Activated naive CD4-positive, alpha-beta T cell treated with anti-CD3 and anti-CD28 coated beads, Interleukin-2, amount 10 ng/mL, durations not matched to agents 7 days and 5 days (primary cell): ENCODE results near the gene ACOT7.

ENCODE experiments used
- CTCF ChIA-PET: fragments of 350-600 bp; sonication (Branson Sonifier 250); formaldehyde crosslinking; loops from one replicate; lab custom pipeline; 2021; ENCODE audit warnings: antibody characterized with exemption; lab: Charles Lee
- DNase-seq: peaks from one replicate; pipeline ENCODE4 v3.0.0-alpha.2; 2020
- H3K27ac Mint-ChIP-seq: one replicate; pipeline ENCODE4 v1.8.0; 2021; ENCODE audit warnings: mild to moderate bottlenecking, moderate library complexity, mixed read lengths
- H3K27me3 Mint-ChIP-seq: one replicate; pipeline ENCODE4 v1.8.0; 2021; ENCODE audit warnings: mild to moderate bottlenecking, mixed read lengths
- H3K36me3 Mint-ChIP-seq: one replicate; pipeline ENCODE4 v1.8.0; 2021; ENCODE audit warnings: mixed read lengths
- H3K4me1 Mint-ChIP-seq: one replicate; pipeline ENCODE4 v1.8.0; 2021; ENCODE audit warnings: mixed read lengths
- H3K4me3 Mint-ChIP-seq: one replicate; pipeline ENCODE4 v1.8.0; 2021; ENCODE audit warnings: mild to moderate bottlenecking, moderate library complexity, mixed read lengths
- H3K9me3 Mint-ChIP-seq: one replicate; pipeline ENCODE4 v1.8.0; 2021; ENCODE audit warnings: mixed read lengths

Gene ACOT7

DNA sequence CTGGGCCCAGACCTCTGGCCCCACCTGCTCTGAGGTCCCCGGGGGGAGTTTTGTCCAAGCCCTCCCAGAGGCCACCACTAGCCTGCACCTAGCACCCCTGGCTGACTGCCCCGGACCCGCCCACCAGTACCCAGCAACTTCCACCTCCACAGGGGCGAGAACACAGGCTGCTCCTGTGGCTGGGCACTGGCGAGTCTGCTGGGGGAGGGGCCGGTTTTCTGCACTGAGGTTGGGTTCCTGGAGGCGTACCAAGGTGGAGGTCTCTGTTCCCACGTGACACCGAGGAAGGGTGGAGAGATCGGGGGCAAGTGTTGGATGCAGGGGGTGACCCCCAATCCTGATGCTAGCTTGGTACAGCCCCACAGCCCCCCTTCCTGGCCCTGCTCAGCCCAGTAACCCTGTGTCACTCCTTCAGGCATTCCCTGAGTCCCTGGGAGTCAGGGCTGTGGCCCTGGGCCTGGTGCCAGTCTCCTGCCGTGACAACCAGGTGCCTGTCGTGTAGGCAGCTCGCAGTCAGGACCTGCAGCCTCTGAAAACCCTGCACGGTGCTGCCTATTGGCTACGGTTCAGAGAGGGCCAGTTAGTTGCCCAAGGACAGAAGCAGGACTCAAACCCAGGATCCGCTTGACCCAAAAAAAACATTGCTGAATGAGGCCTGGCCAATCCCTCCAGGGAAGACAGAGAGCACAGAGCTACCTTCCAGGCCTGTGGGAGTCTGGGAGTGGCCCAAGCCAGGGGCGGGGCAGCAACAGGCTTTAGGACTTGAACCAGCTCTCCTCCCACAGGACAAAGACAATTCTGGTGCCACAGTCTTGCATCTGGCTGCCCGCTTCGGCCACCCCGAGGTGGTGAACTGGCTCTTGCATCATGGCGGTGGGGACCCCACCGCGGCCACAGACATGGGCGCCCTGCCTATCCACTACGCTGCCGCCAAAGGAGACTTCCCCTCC lies 34.1 kb upstream of the ACOT7 start:
- Mint-ChIP-seq H3K4me3 (no peak overlapping the region), H3K27ac (no peak overlapping the region), H3K9me3 (no peaks in the 10 kb centered on the region), H3K4me1 (peaks cover 9% of the 10 kb centered on the region), H3K27me3 (peaks cover 94% of the 10 kb centered on the region), H3K36me3 (no peaks in the 10 kb centered on the region)
- no peak for DNase-seq
- CTCF ChIA-PET: interaction anchor here (1.0 to 2.6 kb wide), 2 partner anchors 10 to 11 kb away, joined by 3 to 26 read pairs; no protein-coding TSS in a partner anchor

DNA sequence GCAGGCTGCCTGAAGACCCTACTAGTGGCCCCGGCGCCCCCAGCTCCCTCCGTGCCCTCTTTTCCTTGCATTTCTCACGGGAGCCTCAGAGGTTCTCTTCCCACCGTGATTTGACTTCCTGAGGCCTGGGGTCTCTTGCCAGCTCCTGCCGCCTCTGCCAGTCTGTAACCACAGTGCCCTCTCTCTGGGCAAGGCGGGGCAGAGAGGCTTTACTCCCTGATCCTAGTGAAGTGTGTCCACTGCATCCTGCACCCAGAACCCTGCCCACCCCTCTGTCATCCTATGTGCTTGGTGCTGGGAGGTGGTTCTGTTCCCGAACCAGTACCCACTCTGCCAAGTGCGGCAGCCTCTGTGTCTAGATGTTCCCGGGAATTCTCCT lies 33.4 kb upstream of the ACOT7 start:
- CTCF ChIA-PET: interaction anchor here (1.1 to 2.6 kb wide), 2 partner anchors 9 to 12 kb away, joined by 3 to 26 read pairs; no protein-coding TSS in a partner anchor

DNA sequence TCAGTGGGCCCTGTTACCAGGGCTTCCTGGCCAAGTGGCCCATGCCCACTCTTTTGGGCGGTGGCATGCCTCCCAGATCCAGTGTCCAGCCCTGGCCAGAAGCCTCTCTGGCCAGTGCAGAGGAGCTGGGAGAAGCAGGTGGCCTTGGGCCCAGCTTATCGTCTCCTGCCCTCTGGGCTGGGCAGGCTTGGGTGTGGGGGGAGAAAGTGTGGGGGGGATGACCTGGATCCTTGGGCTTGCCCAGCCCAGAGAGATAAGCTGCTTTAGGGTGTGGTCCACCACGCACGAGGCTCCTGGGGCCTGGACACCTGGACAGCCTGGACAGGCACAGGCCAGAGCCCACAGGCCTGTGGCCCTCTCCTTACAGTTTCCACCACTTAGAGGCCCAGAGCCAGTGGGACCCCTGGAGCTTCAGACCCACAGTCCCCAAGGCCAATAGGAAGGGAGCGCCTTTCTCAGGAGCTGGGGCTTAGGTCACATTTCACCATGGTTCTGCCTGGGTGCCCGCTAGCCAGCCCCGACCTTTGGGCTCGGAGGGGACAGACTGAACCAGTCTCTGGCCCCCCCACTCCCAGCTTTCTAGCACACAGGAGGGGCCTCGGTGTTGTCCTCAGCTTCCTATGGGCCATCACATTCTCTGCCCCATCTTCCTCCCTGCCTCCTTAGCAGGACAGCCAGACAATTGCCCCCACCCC lies 32.9 kb upstream of the ACOT7 start:
- CTCF ChIA-PET: interaction anchor here (1.1 to 2.6 kb wide), 3 partner anchors 9 to 179 kb away, joined by 3 to 26 read pairs (median 4); no protein-coding TSS in a partner anchor
- Mint-ChIP-seq H3K27ac (no peak overlapping the region), H3K4me1 (peaks cover 14% of the 10 kb centered on the region), H3K4me3 (no peak overlapping the region), H3K27me3 (peaks cover 97% of the 10 kb centered on the region), H3K36me3 (no peaks in the 10 kb centered on the region), H3K9me3 (no peaks in the 10 kb centered on the region)
- no peak for DNase-seq

More for the DNA sequence above, 33.4 kb upstream of the ACOT7 start:
- no peak overlapping the region for H3K4me3 Mint-ChIP-seq
- no peaks in the 10 kb centered on the region for H3K9me3 Mint-ChIP-seq
- peaks cover 95% of the 10 kb centered on the region for H3K27me3 Mint-ChIP-seq
- DNase-seq: no peak
- no peaks in the 10 kb centered on the region for H3K36me3 Mint-ChIP-seq
- H3K4me1 Mint-ChIP-seq: peaks cover 9% of the 10 kb centered on the region
- H3K27ac Mint-ChIP-seq: no peak overlapping the region

DNA sequence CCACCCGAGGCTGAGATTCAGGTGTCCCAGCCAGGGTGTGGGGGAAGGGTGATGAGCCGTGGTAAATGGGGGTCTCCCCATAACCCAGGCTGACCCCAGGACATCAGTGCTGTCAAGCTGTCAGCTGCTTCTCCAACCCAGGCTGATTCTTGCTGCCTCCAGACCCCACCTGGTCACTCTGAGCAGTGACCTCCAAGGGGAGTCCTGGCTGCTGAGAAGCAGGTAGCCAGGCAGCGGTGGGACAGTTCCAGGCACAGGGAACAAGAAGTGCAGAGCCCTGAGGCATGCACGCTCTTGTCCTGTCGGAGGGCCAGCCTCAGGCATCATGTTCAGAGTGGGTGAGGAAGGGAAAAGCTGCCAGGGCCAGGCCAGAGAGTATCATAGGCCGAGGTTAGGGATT lies 32.1 kb upstream of the ACOT7 start:
- CTCF ChIA-PET: interaction anchor here (1.1 to 2.6 kb wide), 3 partner anchors 10 to 179 kb away, joined by 3 to 26 read pairs (median 4); no protein-coding TSS in a partner anchor
- DNase-seq: no peak
- Mint-ChIP-seq H3K36me3 (no peaks in the 10 kb centered on the region), H3K4me1 (peaks cover 22% of the 10 kb centered on the region), H3K27ac (no peak overlapping the region), H3K9me3 (no peaks in the 10 kb centered on the region), H3K4me3 (no peak overlapping the region), H3K27me3 (peaks cover 97% of the 10 kb centered on the region)

DNA sequence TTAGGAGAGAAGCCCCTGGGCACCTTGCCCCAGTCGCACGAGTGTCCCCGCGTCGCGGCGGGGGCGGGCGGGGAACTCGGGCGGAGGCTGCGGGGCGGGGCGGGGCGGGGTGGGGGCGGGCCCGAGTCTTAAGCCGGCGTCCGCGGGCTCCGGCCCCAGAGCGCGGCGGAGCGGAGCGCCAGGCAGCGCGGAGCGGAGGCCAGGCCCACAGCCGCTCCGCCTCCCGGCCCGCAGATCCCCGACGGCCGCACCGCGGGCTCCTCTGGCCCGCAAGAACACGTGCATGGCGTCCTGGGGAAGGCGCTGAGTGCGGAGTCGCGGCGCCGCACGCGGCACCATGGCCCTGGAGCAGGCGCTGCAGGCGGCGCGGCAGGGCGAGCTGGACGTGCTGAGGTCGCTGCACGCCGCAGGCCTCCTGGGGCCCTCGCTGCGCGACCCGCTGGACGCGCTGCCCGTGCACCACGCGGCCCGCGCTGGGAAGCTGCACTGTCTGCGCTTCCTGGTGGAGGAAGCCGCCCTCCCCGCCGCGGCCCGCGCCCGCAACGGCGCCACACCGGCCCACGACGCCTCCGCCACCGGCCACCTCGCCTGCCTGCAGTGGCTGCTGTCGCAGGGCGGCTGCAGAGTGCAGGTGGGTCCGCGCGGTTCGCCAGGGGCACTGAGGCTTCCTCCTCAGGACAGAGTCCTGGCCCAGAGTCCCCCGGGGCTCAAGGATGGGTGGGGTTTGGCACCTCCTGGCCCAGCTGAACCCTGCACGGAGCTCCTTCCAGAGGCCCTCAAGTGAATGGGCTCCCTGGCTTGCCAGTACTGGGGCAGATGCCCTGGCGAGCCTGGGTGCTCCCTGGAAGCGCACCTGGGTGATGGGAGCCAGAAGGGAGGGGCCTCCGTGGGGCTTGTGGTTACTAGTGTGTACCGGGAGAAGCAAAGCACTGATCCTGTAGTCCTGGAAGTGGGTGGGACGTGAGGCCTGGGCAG lies 31.3 kb upstream of the ACOT7 start, which contains the start of gene ESPN:
Gene ESPN (plus strand): TSS at position 158 of the 975 bp plus-strand sequence. CDS start 180 bp downstream, at position 338.
- Mint-ChIP-seq H3K27me3 (peaks cover 97% of the 10 kb centered on the region), H3K4me3 (peak within 1 kb of the TSS; percentile 41), H3K9me3 (no peaks in the 10 kb centered on the region), H3K27ac (no peak within 1 kb of the TSS), H3K4me1 (peaks cover 22% of the 10 kb centered on the region), H3K36me3 (no peaks in the 10 kb centered on the region)
- DNase-seq: no peak
- CTCF ChIA-PET: interaction anchor here (1.2 to 2.6 kb wide), 2 partner anchors 14 to 178 kb away, joined by 4 to 26 read pairs; no protein-coding TSS in a partner anchor

DNA sequence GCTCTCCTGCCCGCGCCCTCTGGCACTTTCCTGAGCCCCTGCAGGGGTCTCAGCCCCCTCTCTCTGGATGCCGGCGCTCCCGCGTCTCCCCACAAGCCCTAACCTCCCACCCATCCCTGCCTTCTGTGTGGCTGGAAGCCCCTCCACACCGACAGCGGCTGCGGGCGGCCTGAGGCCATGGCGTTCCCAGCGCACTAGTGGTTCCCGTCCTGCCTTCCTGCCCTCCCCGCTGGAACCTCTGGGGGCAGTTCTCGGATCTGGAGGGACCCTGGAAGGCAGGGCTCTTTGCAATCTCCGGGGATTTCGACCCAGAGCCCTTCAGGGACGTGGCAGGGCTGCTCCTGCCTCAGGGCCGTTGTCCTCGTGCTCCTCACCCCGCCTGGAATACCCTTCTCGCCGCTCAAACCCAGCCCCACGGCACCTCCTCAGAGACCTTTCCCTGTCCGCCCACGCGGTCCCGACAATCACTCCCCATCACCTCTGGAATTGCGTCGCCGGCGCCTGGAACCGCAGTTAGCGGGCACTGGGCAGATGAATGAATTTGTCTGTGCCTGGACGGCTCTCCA lies 30.5 kb upstream of the ACOT7 start:
- peak overlapping the region; percentile 41 for H3K4me3 Mint-ChIP-seq
- DNase-seq: no peak
- peaks cover 97% of the 10 kb centered on the region for H3K27me3 Mint-ChIP-seq
- H3K4me1 Mint-ChIP-seq: peaks cover 24% of the 10 kb centered on the region
- H3K9me3 Mint-ChIP-seq: no peaks in the 10 kb centered on the region
- H3K36me3 Mint-ChIP-seq: no peaks in the 10 kb centered on the region
- no peak overlapping the region for H3K27ac Mint-ChIP-seq
- CTCF ChIA-PET: interaction anchor here (0.7 to 5.6 kb wide), 11 partner anchors 9 to 177 kb away, joined by 3 to 78 read pairs (median 7); no protein-coding TSS in a partner anchor

DNA sequence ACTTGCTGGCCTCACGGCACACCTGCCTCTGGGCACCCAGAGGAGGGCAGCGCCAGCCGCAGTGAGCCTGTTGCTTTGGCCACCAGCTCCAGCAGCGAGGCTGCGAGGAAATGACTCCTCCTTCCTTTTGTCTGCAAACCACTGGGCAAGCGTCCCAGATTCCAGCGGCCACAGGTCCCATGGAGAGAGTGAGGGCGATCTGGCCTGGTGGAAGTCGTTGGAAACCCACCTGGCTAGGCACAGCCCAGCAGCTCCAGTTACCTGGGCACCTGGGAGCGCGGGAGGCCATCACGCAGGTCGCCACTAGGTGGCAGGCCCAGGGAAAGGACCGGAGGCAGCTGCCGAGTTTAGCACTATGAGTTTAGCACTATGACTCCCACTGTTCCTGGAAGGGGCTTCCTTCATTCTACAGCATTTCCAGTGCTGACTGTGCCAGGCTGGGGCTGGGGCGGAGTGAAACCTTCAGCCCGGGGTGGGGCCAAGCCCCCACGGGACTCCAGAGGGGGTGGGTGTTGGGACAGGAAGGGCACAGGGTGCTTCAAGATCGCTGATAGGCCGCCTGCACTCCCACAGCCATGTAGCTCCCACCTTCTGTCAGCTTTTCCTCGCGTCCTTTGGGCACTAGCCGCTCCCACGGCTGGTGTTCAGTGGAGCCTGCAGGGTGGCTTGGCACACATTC lies 29.9 kb upstream of the ACOT7 start:
- Mint-ChIP-seq H3K4me3 (no peak overlapping the region), H3K27ac (no peak overlapping the region), H3K4me1 (peaks cover 24% of the 10 kb centered on the region), H3K36me3 (no peaks in the 10 kb centered on the region), H3K9me3 (no peaks in the 10 kb centered on the region), H3K27me3 (peaks cover 97% of the 10 kb centered on the region)
- DNase-seq: peak; percentile 81
- CTCF ChIA-PET: interaction anchor here (0.7 to 5.6 kb wide), 20 partner anchors 9 to 223 kb away, joined by 3 to 78 read pairs (median 3); partner anchors contain the start of gene ACOT7

DNA sequence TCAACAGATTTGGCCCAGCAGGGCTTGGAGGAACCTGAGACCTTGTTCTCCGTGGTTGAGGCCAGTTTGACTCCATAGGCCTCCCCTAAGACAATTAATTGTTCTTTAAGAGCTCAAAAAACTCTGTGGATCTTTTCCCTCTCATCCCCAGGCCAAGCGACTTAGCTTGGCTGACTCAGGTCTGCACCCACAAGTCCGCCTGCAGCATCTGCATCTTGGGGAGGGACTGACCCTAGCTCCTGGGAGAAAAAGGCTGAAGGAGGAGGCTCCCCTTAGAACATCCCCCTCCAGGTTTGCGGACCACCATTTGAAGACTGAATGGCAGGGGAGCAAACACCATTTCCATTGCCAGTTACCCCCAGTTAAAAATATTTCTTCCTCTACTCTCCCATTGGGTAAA lies 27.7 kb upstream of the ACOT7 start:
- H3K4me3 Mint-ChIP-seq: no peak overlapping the region
- H3K36me3 Mint-ChIP-seq: no peaks in the 10 kb centered on the region
- peaks cover 97% of the 10 kb centered on the region for H3K27me3 Mint-ChIP-seq
- H3K4me1 Mint-ChIP-seq: peaks cover 24% of the 10 kb centered on the region
- no peaks in the 10 kb centered on the region for H3K9me3 Mint-ChIP-seq
- no peak for DNase-seq
- H3K27ac Mint-ChIP-seq: no peak overlapping the region
- CTCF ChIA-PET: interaction anchor here (1.2 to 5.6 kb wide), 8 partner anchors 9 to 179 kb away, joined by 3 to 78 read pairs (median 12); no protein-coding TSS in a partner anchor

DNA sequence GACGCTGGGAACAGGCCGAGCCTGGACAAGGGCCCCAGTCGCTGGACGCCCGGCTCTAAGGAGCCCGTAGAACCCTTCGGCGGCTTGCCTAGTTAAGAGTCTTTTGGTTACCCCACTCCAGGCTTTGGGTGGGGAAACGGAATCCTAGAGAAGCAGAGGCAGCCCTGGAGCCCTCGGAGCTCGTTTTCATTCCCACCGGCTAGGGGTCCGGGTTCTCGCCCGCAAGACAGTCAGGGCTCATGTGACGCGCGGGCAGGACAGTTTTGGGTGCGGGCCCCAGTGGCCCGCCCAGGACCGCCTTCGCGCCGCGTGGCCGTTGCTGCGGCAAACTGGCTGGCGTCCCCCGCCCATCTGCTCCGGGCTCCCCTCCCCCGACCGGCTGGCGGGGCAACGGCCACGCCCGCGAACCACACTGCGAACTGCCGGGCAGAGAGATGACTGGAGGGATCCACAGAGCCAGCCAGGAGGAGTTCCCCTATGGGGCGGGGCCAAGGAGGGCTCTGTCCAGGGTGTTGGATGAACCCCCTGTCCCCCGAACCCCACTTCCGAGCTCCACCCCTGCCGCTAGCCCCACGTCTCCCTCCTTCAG lies 27.0 kb upstream of the ACOT7 start:
- H3K4me3 Mint-ChIP-seq: no peak overlapping the region
- H3K9me3 Mint-ChIP-seq: no peaks in the 10 kb centered on the region
- H3K27ac Mint-ChIP-seq: no peak overlapping the region
- CTCF ChIA-PET: interaction anchor here (1.2 to 5.6 kb wide), 6 partner anchors 10 to 173 kb away, joined by 3 to 78 read pairs (median 6); no protein-coding TSS in a partner anchor
- H3K4me1 Mint-ChIP-seq: peaks cover 26% of the 10 kb centered on the region
- H3K27me3 Mint-ChIP-seq: peaks cover 97% of the 10 kb centered on the region
- H3K36me3 Mint-ChIP-seq: no peaks in the 10 kb centered on the region
- peak; percentile 41 for DNase-seq

DNA sequence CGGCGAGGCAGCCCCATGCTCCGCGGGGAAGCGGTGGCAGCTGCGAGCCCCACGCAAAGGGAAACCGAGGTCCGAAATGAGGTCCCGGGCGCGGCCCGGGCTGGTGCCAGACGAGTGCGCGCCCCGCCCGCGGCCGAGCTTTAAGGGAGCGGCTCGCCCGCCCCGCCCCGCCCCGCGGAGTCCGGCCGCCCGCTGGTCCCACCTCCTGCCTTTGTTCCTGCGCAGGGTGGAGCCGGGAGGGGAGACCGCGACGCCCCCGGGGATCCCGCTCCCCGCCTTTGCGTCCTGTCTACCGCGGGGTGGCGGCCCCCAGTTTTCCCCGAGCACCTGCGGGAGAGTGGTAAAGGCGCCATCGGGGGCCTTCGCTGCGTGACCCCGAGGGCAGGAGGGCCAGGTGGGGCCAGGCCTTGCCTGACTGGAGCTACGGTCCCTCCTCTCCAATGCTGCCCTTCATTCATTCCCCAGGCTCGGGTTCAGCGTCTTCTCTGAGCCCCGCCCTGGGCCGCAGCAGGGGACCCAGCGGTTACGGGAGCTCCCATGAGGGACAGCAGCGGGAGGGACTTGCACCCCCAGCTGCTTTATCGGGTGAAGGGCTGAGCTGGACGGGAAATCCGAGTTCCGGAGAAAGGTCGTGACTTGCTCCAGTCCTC lies 26.4 kb upstream of the ACOT7 start, which contains the start of gene HES2:
Gene HES2 (minus strand): TSS at position 116 of the 650 bp plus-strand sequence. CDS start 99 bp downstream, at position 17.
- peak; percentile 42 for DNase-seq
- H3K27ac Mint-ChIP-seq: no peak within 1 kb of the TSS
- H3K36me3 Mint-ChIP-seq: no peaks in the 10 kb centered on the region
- CTCF ChIA-PET: interaction anchor here (0.8 to 5.6 kb wide), 8 partner anchors 9 to 172 kb away, joined by 3 to 78 read pairs (median 4); no protein-coding TSS in a partner anchor
- H3K27me3 Mint-ChIP-seq: peaks cover 97% of the 10 kb centered on the region
- H3K4me3 Mint-ChIP-seq: peak within 1 kb of the TSS; percentile 40
- H3K4me1 Mint-ChIP-seq: peaks cover 27% of the 10 kb centered on the region
- no peaks in the 10 kb centered on the region for H3K9me3 Mint-ChIP-seq

DNA sequence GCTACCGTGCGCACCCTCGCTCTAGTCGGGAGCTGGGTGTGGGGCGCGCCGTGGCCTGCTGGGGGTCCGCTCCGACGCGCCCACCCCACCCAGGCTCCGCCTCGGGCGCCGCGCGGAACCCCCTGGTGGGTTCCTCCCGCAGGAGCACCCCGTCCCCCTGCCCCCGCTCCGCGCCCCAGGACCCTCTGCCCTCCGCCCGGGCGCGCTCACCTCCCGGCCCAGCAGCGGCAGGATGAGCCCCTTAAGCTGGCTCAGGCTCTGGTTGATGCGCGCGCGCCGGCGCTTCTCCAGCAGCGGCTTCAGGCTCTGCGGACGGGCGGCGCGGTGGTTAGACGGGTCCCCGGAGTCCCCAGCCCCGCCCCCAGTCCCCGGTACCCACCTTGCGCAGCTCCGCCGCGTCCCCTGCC lies 25.8 kb upstream of the ACOT7 start:
- no peaks in the 10 kb centered on the region for H3K36me3 Mint-ChIP-seq
- DNase-seq: peak; percentile 42
- no peak overlapping the region for H3K4me3 Mint-ChIP-seq
- peaks cover 32% of the 10 kb centered on the region for H3K4me1 Mint-ChIP-seq
- no peak overlapping the region for H3K27ac Mint-ChIP-seq
- no peaks in the 10 kb centered on the region for H3K9me3 Mint-ChIP-seq
- CTCF ChIA-PET: interaction anchor here (0.8 to 5.6 kb wide), 7 partner anchors 9 to 172 kb away, joined by 3 to 78 read pairs (median 4); no protein-coding TSS in a partner anchor
- H3K27me3 Mint-ChIP-seq: peaks cover 100% of the 10 kb centered on the region
